Measurements from ENCODE around the gene ADPRH.

- TF ChIP-seq CTCF (IDR thresholded peaks at IDR 0.05; ENCODE audit: low read length) (no peak; the same call in 1 of the 2 replicates), EZH2 (IDR thresholded peaks at IDR 0.05; ENCODE audit: borderline replicate concordance, low read length) (no peak)
Measured at GRCh38 chr3:119601154-119601553, 21.9 kb downstream of the ADPRH start.

Measured in OCI-LY1 (cell line).